ENCODE data around the gene CSMD2.

DNA sequence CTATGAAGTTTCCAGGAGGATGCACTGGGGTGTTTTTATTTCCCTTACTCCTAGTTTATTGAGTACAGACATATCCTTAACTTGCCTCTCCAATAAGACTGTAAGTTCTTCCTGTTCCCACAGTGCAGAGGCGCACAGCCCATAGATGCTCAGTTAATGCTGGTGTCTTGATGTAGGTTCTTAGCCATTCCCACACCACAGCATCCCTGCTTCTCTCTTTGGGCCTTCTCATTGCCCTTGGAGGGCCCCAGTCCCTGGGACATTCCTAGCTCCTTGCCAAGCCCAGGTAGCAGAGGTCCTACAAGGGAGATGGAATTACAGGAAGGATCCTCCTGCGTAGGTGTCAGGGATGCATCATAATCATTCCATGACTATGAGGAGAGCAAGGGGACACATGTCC, 362.8 kb downstream of the CSMD2 start:
- TF ChIP-seq, protein P1, sequence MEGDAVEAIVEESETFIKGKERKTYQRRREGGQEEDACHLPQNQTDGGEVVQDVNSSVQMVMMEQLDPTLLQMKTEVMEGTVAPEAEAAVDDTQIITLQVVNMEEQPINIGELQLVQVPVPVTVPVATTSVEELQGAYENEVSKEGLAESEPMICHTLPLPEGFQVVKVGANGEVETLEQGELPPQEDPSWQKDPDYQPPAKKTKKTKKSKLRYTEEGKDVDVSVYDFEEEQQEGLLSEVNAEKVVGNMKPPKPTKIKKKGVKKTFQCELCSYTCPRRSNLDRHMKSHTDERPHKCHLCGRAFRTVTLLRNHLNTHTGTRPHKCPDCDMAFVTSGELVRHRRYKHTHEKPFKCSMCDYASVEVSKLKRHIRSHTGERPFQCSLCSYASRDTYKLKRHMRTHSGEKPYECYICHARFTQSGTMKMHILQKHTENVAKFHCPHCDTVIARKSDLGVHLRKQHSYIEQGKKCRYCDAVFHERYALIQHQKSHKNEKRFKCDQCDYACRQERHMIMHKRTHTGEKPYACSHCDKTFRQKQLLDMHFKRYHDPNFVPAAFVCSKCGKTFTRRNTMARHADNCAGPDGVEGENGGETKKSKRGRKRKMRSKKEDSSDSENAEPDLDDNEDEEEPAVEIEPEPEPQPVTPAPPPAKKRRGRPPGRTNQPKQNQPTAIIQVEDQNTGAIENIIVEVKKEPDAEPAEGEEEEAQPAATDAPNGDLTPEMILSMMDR (IDR thresholded peaks at IDR 0.05): no peak
- TF ChIP-seq POLR2A (IDR thresholded peaks at IDR 0.05) (no peak), EP300 (IDR thresholded peaks at IDR 0.05) (no peak)

Measured in upper lobe of left lung (tissue), 4 donors.